Nephron progenitor cell (in vitro differentiated cells): ENCODE measurements around the gene GSG1L.

ENCODE experiments used
- DNase-seq: peaks from one replicate; pipeline ENCODE4 v3.0.0; 2021
- H3K27ac Mint-ChIP-seq: 2 replicates; pipeline ENCODE4 v1.8.0; 2021; ENCODE audit warnings: mild to moderate bottlenecking, moderate library complexity, mixed read lengths
- H3K27me3 Mint-ChIP-seq: 2 replicates; pipeline ENCODE4 v1.8.0; 2021; ENCODE audit warnings: mild to moderate bottlenecking, low read depth, mixed read lengths; ENCODE audit not compliant: poor library complexity
- H3K36me3 Mint-ChIP-seq: 2 replicates; pipeline ENCODE4 v1.8.0; 2021; ENCODE audit warnings: low read depth, mixed read lengths
- H3K4me1 Mint-ChIP-seq: 2 replicates; pipeline ENCODE4 v1.8.0; 2021; ENCODE audit warnings: mixed read lengths
- H3K4me3 Mint-ChIP-seq: 2 replicates; pipeline ENCODE4 v1.8.0; 2021; ENCODE audit warnings: mild to moderate bottlenecking, moderate library complexity, mixed read lengths
- H3K9me3 Mint-ChIP-seq: 2 replicates; pipeline ENCODE4 v1.8.0; 2021; ENCODE audit warnings: mild to moderate bottlenecking, moderate library complexity, mixed read lengths
- CTCF ChIP-seq: fragments of 200-600 bp; sonication (generic); IDR thresholded peaks from 2 replicates; pipeline ENCODE4 v1.5.0; 2021; ENCODE audit warnings: antibody characterized with exemption

GSG1L gene

GRCh38 chr16:27817038-27817437 is 246.5 kb downstream of the GSG1L start:
- H3K27me3 Mint-ChIP-seq, result peaks cover 14% of the 10 kb centered on the region
- H3K36me3 Mint-ChIP-seq, result no peaks in the 10 kb centered on the region
- no peaks in the 10 kb centered on the region for H3K9me3 Mint-ChIP-seq
- H3K4me1 Mint-ChIP-seq, result peaks cover 3% of the 10 kb centered on the region
- no peak overlapping the region for H3K4me3 Mint-ChIP-seq
- H3K27ac Mint-ChIP-seq, result no peak overlapping the region
- no peak for TF ChIP-seq CTCF
- DNase-seq, result no peak

- Mint-ChIP-seq H3K27ac (no peak overlapping the region), H3K36me3 (no peaks in the 10 kb centered on the region), H3K4me3 (no peak overlapping the region), H3K9me3 (no peaks in the 10 kb centered on the region), H3K27me3 (peaks cover 14% of the 10 kb centered on the region), H3K4me1 (peaks cover 3% of the 10 kb centered on the region)
- TF ChIP-seq CTCF, result no peak
- DNase-seq, result no peak
Observed at GRCh38 chr16:27816561-27816960, 247.0 kb downstream of the GSG1L start.

- H3K27me3 Mint-ChIP-seq, result peaks cover 10% of the 10 kb centered on the region
- no peak for TF ChIP-seq CTCF
- H3K4me3 Mint-ChIP-seq, result no peak overlapping the region
- H3K27ac Mint-ChIP-seq, result no peak overlapping the region
- H3K9me3 Mint-ChIP-seq, result peaks cover 5% of the 10 kb centered on the region
- H3K4me1 Mint-ChIP-seq, result no peaks in the 10 kb centered on the region
- DNase-seq, result no peak
- no peaks in the 10 kb centered on the region for H3K36me3 Mint-ChIP-seq
Observed at GRCh38 chr16:27813591-27813990, 249.9 kb downstream of the GSG1L start.

- Mint-ChIP-seq H3K4me3 (no peak overlapping the region), H3K9me3 (peaks cover 5% of the 10 kb centered on the region), H3K27ac (no peak overlapping the region), H3K36me3 (no peaks in the 10 kb centered on the region), H3K4me1 (no peaks in the 10 kb centered on the region), H3K27me3 (peaks cover 7% of the 10 kb centered on the region)
- no peak for TF ChIP-seq CTCF
- DNase-seq, result no peak
Observed at GRCh38 chr16:27811881-27812280, 251.6 kb downstream of the GSG1L start.

GRCh38 chr16:27806986-27807385 is 256.5 kb downstream of the GSG1L start:
- Mint-ChIP-seq H3K27ac (no peak overlapping the region), H3K9me3 (peaks cover 5% of the 10 kb centered on the region), H3K4me3 (no peak overlapping the region), H3K27me3 (peaks cover 19% of the 10 kb centered on the region), H3K4me1 (peaks cover 10% of the 10 kb centered on the region), H3K36me3 (no peaks in the 10 kb centered on the region)
- DNase-seq, result no peak
- no peak for TF ChIP-seq CTCF

- H3K4me1 Mint-ChIP-seq, result peaks cover 10% of the 10 kb centered on the region
- TF ChIP-seq CTCF, result no peak
- H3K4me3 Mint-ChIP-seq, result no peak overlapping the region
- peaks cover 5% of the 10 kb centered on the region for H3K9me3 Mint-ChIP-seq
- no peak for DNase-seq
- H3K36me3 Mint-ChIP-seq, result no peaks in the 10 kb centered on the region
- H3K27me3 Mint-ChIP-seq, result peaks cover 22% of the 10 kb centered on the region
- H3K27ac Mint-ChIP-seq, result no peak overlapping the region
Observed at GRCh38 chr16:27806388-27806787, 257.1 kb downstream of the GSG1L start.
